Keratinocyte (primary cell): Measurements from ENCODE around the gene HNRNPAB. TPM values are rescaled to one million over a fixed set of nuclear protein-coding genes. Genes with fewer than 3 reads are reported as not detected.

Experiments
- DNase-seq: peaks from one replicate; pipeline ENCODE4 v3.0.0-alpha.2; 2011; ENCODE audit warnings: low read depth, missing footprints, low spot score
- FAIRE-seq: peaks from 2 replicates; lab custom pipeline; 2011; peaks lifted over from hg19 to GRCh38; lab: Jason Lieb, UNC
- H2AFZ ChIP-seq: 2 replicates; pipeline ENCODE4 v1.6.0; 2012; ENCODE audit warnings: low read length, control low read depth, inconsistent platforms; ENCODE audit not compliant: control insufficient read depth
- H3K27ac ChIP-seq: 2 replicates; pipeline ENCODE4 v1.5.1; 2011; ENCODE audit warnings: low read length; ENCODE audit not compliant: control insufficient read depth, insufficient read depth
- H3K27me3 ChIP-seq: 3 replicates; pipeline ENCODE4 v1.6.0; 2011; ENCODE audit warnings: low read length; ENCODE audit not compliant: control insufficient read depth, insufficient read depth; ENCODE audit errors: extremely low read depth
- H3K36me3 ChIP-seq, 2 experiments: 2 replicates in 1 of 2; 3 replicates in 1 of 2; pipeline ENCODE4 v1.5.1; 2011; ENCODE audit warnings: low read length in 2 of 2, mild to moderate bottlenecking in 1 of 2; ENCODE audit not compliant: control insufficient read depth in 2 of 2, insufficient read depth in 2 of 2; ENCODE audit errors: extremely low read depth in 1 of 2
- H3K4me1 ChIP-seq: 3 replicates; pipeline ENCODE4 v1.5.1; 2011; ENCODE audit warnings: low read length; ENCODE audit not compliant: control insufficient read depth, insufficient read depth; ENCODE audit errors: extremely low read depth
- H3K4me2 ChIP-seq: 3 replicates; pipeline ENCODE4 v1.6.0; 2011; ENCODE audit warnings: low read depth, low read length; ENCODE audit not compliant: control insufficient read depth, insufficient read depth; ENCODE audit errors: extremely low read depth
- H3K4me3 ChIP-seq, 3 experiments: fragments of 200-600 bp in 1 of 3; sonication (generic) in 1 of 3; 2 replicates in 2 of 3; 3 replicates in 1 of 3; pipeline ENCODE4 v1.5.1; 2011 to 2016; ENCODE audit warnings: low read length in 3 of 3, mild to moderate bottlenecking in 3 of 3, control low read depth in 2 of 3, inconsistent platforms in 1 of 3, low read depth in 1 of 3, mixed read lengths in 1 of 3, mixed run types in 1 of 3, moderate library complexity in 1 of 3; ENCODE audit not compliant: control insufficient read depth in 2 of 3, insufficient read depth in 2 of 3; ENCODE audit errors: extremely low read depth in 1 of 3
- H3K79me2 ChIP-seq: 2 replicates; pipeline ENCODE4 v1.6.0; 2012; ENCODE audit warnings: low read length; ENCODE audit not compliant: control insufficient read depth, insufficient read depth
- H3K9ac ChIP-seq: 3 replicates; pipeline ENCODE4 v1.6.0; 2011; ENCODE audit warnings: low read length; ENCODE audit not compliant: control insufficient read depth, insufficient read depth; ENCODE audit errors: extremely low read depth
- H3K9me1 ChIP-seq: 3 replicates; pipeline ENCODE4 v1.6.0; 2011; ENCODE audit warnings: low read length; ENCODE audit not compliant: control insufficient read depth, insufficient read depth; ENCODE audit errors: extremely low read depth
- H3K9me3 ChIP-seq: 2 replicates; pipeline ENCODE4 v1.5.1; 2012; ENCODE audit warnings: low read depth, low read length; ENCODE audit not compliant: control insufficient read depth
- H4K20me1 ChIP-seq: 3 replicates; pipeline ENCODE4 v1.6.0; 2011; ENCODE audit warnings: low read length; ENCODE audit not compliant: control insufficient read depth, insufficient read depth; ENCODE audit errors: extremely low read depth
- CTCF ChIP-seq, 3 experiments: IDR thresholded peaks in 1 of 3; conservative IDR thresholded peaks in 1 of 3; optimal IDR thresholded peaks in 1 of 3; 2 replicates in 2 of 3; 3 replicates in 1 of 3; pipeline versions ENCODE3 to v1.5.1; 2011; ENCODE audit warnings: low read length in 3 of 3, mild to moderate bottlenecking in 3 of 3, moderate library complexity in 2 of 3, control low read depth in 1 of 3, inconsistent platforms in 1 of 3; ENCODE audit not compliant: insufficient read depth in 2 of 3; ENCODE audit errors: extremely low read depth in 1 of 3
- EZH2 ChIP-seq: IDR thresholded peaks from one replicate; pipeline ENCODE4 v1.6.1; 2012; ENCODE audit warnings: inconsistent platforms, mild to moderate bottlenecking, low read length, moderate library complexity
- dilution Hi-C: fragments of 300-500 bp; cut with MboI; formaldehyde crosslinking; loops from one replicate; pipeline ENCODE4 v1.7.0; 2020; ENCODE audit warnings: low sequenced_read_pairs; ENCODE audit not compliant: extremely low pct_ligation_motif_present
- polyA plus RNA-seq, 5 experiments: library from polyadenylated mRNA; depleted of rRNA in 3 of 5; stranded (reverse) in 3 of 5; stranded (forward) in 1 of 5; unstranded in 1 of 5; fragments of >200 nt; gene quantifications; 1 replicate in 1 of 5; 2 replicates in 3 of 5; 3 replicates in 1 of 5; pipeline versions ENCODE4 v1.2.1 to v1.2.3, GENCODE V29; 2011 to 2012; ENCODE audit warnings: missing spikeins in 2 of 5, low read depth in 1 of 5, low replicate concordance in 1 of 5

The HNRNPAB gene
- polyA plus RNA-seq, 1 donor (not counting 4 experiments of a cell fraction or from before 2014, with no cell fraction given) = 161 TPM

GRCh38 chr5:178211095-178212048 lies 7.0 kb downstream of the HNRNPAB start:
- dilution Hi-C loops = no loop called here
- Histone ChIP-seq H3K79me2 (peaks cover 24% of the 10 kb centered on the region), H3K27me3 (no peaks in the 10 kb centered on the region), H3K9me1 (peaks cover 8% of the 10 kb centered on the region), H2AFZ (no peak overlapping the region), H3K27ac (no peak overlapping the region), H4K20me1 (peaks cover 49% of the 10 kb centered on the region), H3K9me3 (no peaks in the 10 kb centered on the region), H3K4me2 (no peak overlapping the region), H3K4me3 (no peak overlapping the region), H3K4me1 (peaks cover 8% of the 10 kb centered on the region), H3K9ac (no peak overlapping the region), H3K36me3 (peaks cover 57 to 60% of the 10 kb centered on the region in 2 experiments)
- FAIRE-seq = no peak
- no peak for TF ChIP-seq EZH2
- no peak for DNase-seq

GRCh38 chr5:178212241-178213002 lies 8.1 kb downstream of the HNRNPAB start:
- peaks cover 13% of the 10 kb centered on the region for H3K79me2 ChIP-seq
- peaks cover 38% of the 10 kb centered on the region for H4K20me1 ChIP-seq
- peaks cover 52 to 55% of the 10 kb centered on the region in 2 experiments for H3K36me3 ChIP-seq
- FAIRE-seq (no peak), DNase-seq (no peak)
- H3K4me2 ChIP-seq = no peak overlapping the region
- H3K9me1 ChIP-seq = peaks cover 4% of the 10 kb centered on the region
- H3K4me3 ChIP-seq = no peak overlapping the region
- no peaks in the 10 kb centered on the region for H3K9me3 ChIP-seq
- dilution Hi-C loops = no loop called here
- no peak for TF ChIP-seq CTCF (optimal IDR thresholded peaks at IDR 0.05 in 1 of 3, IDR thresholded peaks at IDR 0.05 in 1 of 3, conservative IDR thresholded peaks at IDR 0.05 in 1 of 3; ENCODE audit: extremely low read depth in 1 of 3, insufficient read depth in 2 of 3, low read length in 3 of 3)
- no peak for TF ChIP-seq EZH2
- no peak overlapping the region for H3K27ac ChIP-seq
- no peaks in the 10 kb centered on the region for H3K27me3 ChIP-seq
- no peak overlapping the region for H3K9ac ChIP-seq
- H3K4me1 ChIP-seq = no peaks in the 10 kb centered on the region
- H2AFZ ChIP-seq = no peak overlapping the region
